Keratinocyte (primary cell): ENCODE results near the gene MAPRE2. TPM values are rescaled to one million over a fixed set of nuclear protein-coding genes. Genes with fewer than 3 reads are reported as not detected.
A peak's percentile ranks its signal among the peaks of the same experiment; 100 is the strongest.

ENCODE experiments used
- DNase-seq: peaks from one replicate; pipeline ENCODE4 v3.0.0-alpha.2; 2011; ENCODE audit warnings: low read depth, missing footprints, low spot score
- FAIRE-seq: peaks from 2 replicates; lab custom pipeline; 2011; peaks lifted over from hg19 to GRCh38; lab: Jason Lieb, UNC
- H2AFZ ChIP-seq: 2 replicates; pipeline ENCODE4 v1.6.0; 2012; ENCODE audit warnings: low read length, control low read depth, inconsistent platforms; ENCODE audit not compliant: control insufficient read depth
- H3K27ac ChIP-seq: 2 replicates; pipeline ENCODE4 v1.5.1; 2011; ENCODE audit warnings: low read length; ENCODE audit not compliant: control insufficient read depth, insufficient read depth
- H3K27me3 ChIP-seq: 3 replicates; pipeline ENCODE4 v1.6.0; 2011; ENCODE audit warnings: low read length; ENCODE audit not compliant: control insufficient read depth, insufficient read depth; ENCODE audit errors: extremely low read depth
- H3K36me3 ChIP-seq, 2 experiments: 2 replicates in 1 of 2; 3 replicates in 1 of 2; pipeline ENCODE4 v1.5.1; 2011; ENCODE audit warnings: low read length in 2 of 2, mild to moderate bottlenecking in 1 of 2; ENCODE audit not compliant: control insufficient read depth in 2 of 2, insufficient read depth in 2 of 2; ENCODE audit errors: extremely low read depth in 1 of 2
- H3K4me1 ChIP-seq: 3 replicates; pipeline ENCODE4 v1.5.1; 2011; ENCODE audit warnings: low read length; ENCODE audit not compliant: control insufficient read depth, insufficient read depth; ENCODE audit errors: extremely low read depth
- H3K4me2 ChIP-seq: 3 replicates; pipeline ENCODE4 v1.6.0; 2011; ENCODE audit warnings: low read depth, low read length; ENCODE audit not compliant: control insufficient read depth, insufficient read depth; ENCODE audit errors: extremely low read depth
- H3K4me3 ChIP-seq, 3 experiments: fragments of 200-600 bp in 1 of 3; sonication (generic) in 1 of 3; 2 replicates in 2 of 3; 3 replicates in 1 of 3; pipeline ENCODE4 v1.5.1; 2011 to 2016; ENCODE audit warnings: low read length in 3 of 3, mild to moderate bottlenecking in 3 of 3, control low read depth in 2 of 3, inconsistent platforms in 1 of 3, low read depth in 1 of 3, mixed read lengths in 1 of 3, mixed run types in 1 of 3, moderate library complexity in 1 of 3; ENCODE audit not compliant: control insufficient read depth in 2 of 3, insufficient read depth in 2 of 3; ENCODE audit errors: extremely low read depth in 1 of 3
- H3K79me2 ChIP-seq: 2 replicates; pipeline ENCODE4 v1.6.0; 2012; ENCODE audit warnings: low read length; ENCODE audit not compliant: control insufficient read depth, insufficient read depth
- H3K9ac ChIP-seq: 3 replicates; pipeline ENCODE4 v1.6.0; 2011; ENCODE audit warnings: low read length; ENCODE audit not compliant: control insufficient read depth, insufficient read depth; ENCODE audit errors: extremely low read depth
- H3K9me1 ChIP-seq: 3 replicates; pipeline ENCODE4 v1.6.0; 2011; ENCODE audit warnings: low read length; ENCODE audit not compliant: control insufficient read depth, insufficient read depth; ENCODE audit errors: extremely low read depth
- H3K9me3 ChIP-seq: 2 replicates; pipeline ENCODE4 v1.5.1; 2012; ENCODE audit warnings: low read depth, low read length; ENCODE audit not compliant: control insufficient read depth
- H4K20me1 ChIP-seq: 3 replicates; pipeline ENCODE4 v1.6.0; 2011; ENCODE audit warnings: low read length; ENCODE audit not compliant: control insufficient read depth, insufficient read depth; ENCODE audit errors: extremely low read depth
- CTCF ChIP-seq, 3 experiments: IDR thresholded peaks in 1 of 3; conservative IDR thresholded peaks in 1 of 3; optimal IDR thresholded peaks in 1 of 3; 2 replicates in 2 of 3; 3 replicates in 1 of 3; pipeline versions ENCODE3 to v1.5.1; 2011; ENCODE audit warnings: low read length in 3 of 3, mild to moderate bottlenecking in 3 of 3, moderate library complexity in 2 of 3, control low read depth in 1 of 3, inconsistent platforms in 1 of 3; ENCODE audit not compliant: insufficient read depth in 2 of 3; ENCODE audit errors: extremely low read depth in 1 of 3
- EZH2 ChIP-seq: IDR thresholded peaks from one replicate; pipeline ENCODE4 v1.6.1; 2012; ENCODE audit warnings: inconsistent platforms, mild to moderate bottlenecking, low read length, moderate library complexity
- dilution Hi-C: fragments of 300-500 bp; cut with MboI; formaldehyde crosslinking; loops from one replicate; pipeline ENCODE4 v1.7.0; 2020; ENCODE audit warnings: low sequenced_read_pairs; ENCODE audit not compliant: extremely low pct_ligation_motif_present
- polyA plus RNA-seq, 5 experiments: library from polyadenylated mRNA; depleted of rRNA in 3 of 5; stranded (reverse) in 3 of 5; stranded (forward) in 1 of 5; unstranded in 1 of 5; fragments of >200 nt; gene quantifications; 1 replicate in 1 of 5; 2 replicates in 3 of 5; 3 replicates in 1 of 5; pipeline versions ENCODE4 v1.2.1 to v1.2.3, GENCODE V29; 2011 to 2012; ENCODE audit warnings: missing spikeins in 2 of 5, low read depth in 1 of 5, low replicate concordance in 1 of 5

The MAPRE2 gene
- polyA plus RNA-seq, 1 donor (not counting 4 experiments of a cell fraction or from before 2014, with no cell fraction given) = 14.2 TPM

- TF ChIP-seq CTCF (optimal IDR thresholded peaks at IDR 0.05 in 1 of 3, IDR thresholded peaks at IDR 0.05 in 1 of 3, conservative IDR thresholded peaks at IDR 0.05 in 1 of 3; ENCODE audit: extremely low read depth in 1 of 3, insufficient read depth in 2 of 3, low read length in 3 of 3) (peak in 2 of 3 experiments; percentile 18 to 27), EZH2 (no peak)
- FAIRE-seq = no peak
- dilution Hi-C loops = no loop called here
These were observed 86.0 kb downstream of the MAPRE2 start for GRCh38 chr18:35127201-35127600.

GRCh38 chr18:35128675-35129074 is 87.5 kb downstream of the MAPRE2 start:
- H3K9ac ChIP-seq = no peak overlapping the region
- DNase-seq (no peak), FAIRE-seq (no peak)
- no peaks in the 10 kb centered on the region for H3K9me1 ChIP-seq
- peaks cover 0 to 1% of the 10 kb centered on the region in 2 experiments for H3K36me3 ChIP-seq
- H4K20me1 ChIP-seq = no peaks in the 10 kb centered on the region
- H3K27ac ChIP-seq = no peak overlapping the region
- H2AFZ ChIP-seq = no peak overlapping the region
- H3K9me3 ChIP-seq = no peaks in the 10 kb centered on the region
- no peaks in the 10 kb centered on the region for H3K27me3 ChIP-seq
- H3K79me2 ChIP-seq = no peaks in the 10 kb centered on the region
- no peaks in the 10 kb centered on the region for H3K4me1 ChIP-seq
- dilution Hi-C loops = no loop called here
- no peak for TF ChIP-seq EZH2
- no peak for TF ChIP-seq CTCF (optimal IDR thresholded peaks at IDR 0.05 in 1 of 3, IDR thresholded peaks at IDR 0.05 in 1 of 3, conservative IDR thresholded peaks at IDR 0.05 in 1 of 3; ENCODE audit: extremely low read depth in 1 of 3, insufficient read depth in 2 of 3, low read length in 3 of 3)
- no peak overlapping the region for H3K4me2 ChIP-seq
- H3K4me3 ChIP-seq = no peak overlapping the region

More at GRCh38 chr18:35127201-35127600, 86.0 kb downstream of the MAPRE2 start:
- H2AFZ ChIP-seq = no peak overlapping the region
- H3K9ac ChIP-seq = no peak overlapping the region
- no peaks in the 10 kb centered on the region for H3K27me3 ChIP-seq
- no peak overlapping the region for H3K4me2 ChIP-seq
- no peaks in the 10 kb centered on the region for H4K20me1 ChIP-seq
- no peaks in the 10 kb centered on the region for H3K9me1 ChIP-seq
- no peaks in the 10 kb centered on the region for H3K9me3 ChIP-seq
- no peaks in the 10 kb centered on the region for H3K79me2 ChIP-seq
- H3K36me3 ChIP-seq = no peaks in the 10 kb centered on the region
- DNase-seq = no peak
- H3K4me1 ChIP-seq = no peaks in the 10 kb centered on the region
- no peak overlapping the region for H3K27ac ChIP-seq
- no peak overlapping the region for H3K4me3 ChIP-seq
